ENCODE data around the gene C1orf50.
"Not testable (repeated sequence)": the region's sequence is repeated elsewhere in the genome, so short reads cannot be mapped to it uniquely, and the experiment has no call there.

Gene C1orf50

DNA sequence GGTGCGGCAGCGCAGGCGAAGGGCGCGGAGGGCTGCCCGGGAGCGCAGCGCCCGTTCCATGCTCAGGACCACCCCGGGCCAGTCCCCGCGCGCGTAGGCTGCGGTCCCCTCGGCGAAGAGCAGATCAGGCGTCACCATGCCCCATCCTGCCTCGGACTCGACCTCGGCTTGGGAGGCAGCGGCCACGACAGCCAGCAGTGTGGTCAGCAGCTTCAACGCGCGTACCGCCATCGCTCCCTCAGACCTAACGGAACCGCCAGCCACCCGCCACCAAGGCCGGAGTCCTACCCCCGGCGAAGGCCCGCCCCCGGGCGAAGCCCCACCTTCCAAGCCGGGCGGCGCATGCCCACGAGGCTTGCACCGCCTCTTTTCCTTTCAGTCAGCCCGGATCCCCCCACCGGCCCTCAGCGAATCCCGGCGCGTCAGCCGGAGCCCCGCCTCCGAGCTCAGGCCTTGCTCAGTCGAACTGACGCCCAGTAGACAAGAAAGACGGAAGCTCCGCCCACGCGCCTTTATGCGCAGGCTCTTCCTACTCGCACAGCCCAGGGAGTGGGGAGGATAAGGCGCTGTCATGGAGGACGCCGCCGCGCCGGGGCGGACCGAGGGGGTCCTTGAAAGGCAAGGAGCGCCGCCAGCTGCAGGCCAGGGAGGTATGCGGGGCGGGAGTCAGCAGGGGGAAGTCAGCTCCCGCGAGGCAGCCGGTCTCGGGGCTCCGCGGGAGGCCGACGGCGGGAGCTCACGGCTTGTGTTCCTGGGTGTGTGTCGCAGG, at the start of gene C1orf50, which contains the start of gene P3H1:
Gene C1orf50 (plus strand): TSS at position 509 of the 769 bp plus-strand sequence. CDS start 63 bp downstream, at position 572.
Gene P3H1 (minus strand): TSS at position 288 of the 769 bp plus-strand sequence. CDS start 57 bp downstream, at position 231.
- DNase-seq = peak; percentile 100

- no peak for DNase-seq
These were observed 46.2 kb upstream of the C1orf50 start for GRCh38 chr1:42720868-42721267.

GRCh38 chr1:42721926-42722325, 45.1 kb upstream of the C1orf50 start:
- DNase-seq = no peak

GRCh38 chr1:42722403-42722802, 44.6 kb upstream of the C1orf50 start:
- not testable (repeated sequence) for DNase-seq

- DNase-seq = no peak
These were observed 43.5 kb upstream of the C1orf50 start for GRCh38 chr1:42723511-42723910.

DNA sequence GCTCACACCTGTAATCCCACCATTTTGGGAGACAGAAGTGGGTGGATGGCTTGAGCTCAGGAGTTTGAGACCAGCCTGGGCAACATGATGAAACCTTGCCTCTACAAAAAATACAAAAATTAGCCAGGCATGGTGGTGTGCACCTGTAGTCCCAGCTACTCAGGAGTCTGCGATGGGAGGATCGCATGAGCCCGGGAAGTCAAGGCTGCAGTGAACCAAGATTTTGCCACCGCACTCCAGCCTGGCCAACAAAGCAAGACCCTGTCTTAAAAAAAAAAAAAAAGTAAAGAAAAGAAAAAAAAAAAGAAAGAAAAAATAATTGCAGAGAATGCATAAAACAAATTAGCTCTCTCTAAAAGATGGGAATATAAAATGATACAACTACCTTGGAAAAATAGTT, 41.2 kb upstream of the C1orf50 start:
- not testable (repeated sequence) for DNase-seq

DNA sequence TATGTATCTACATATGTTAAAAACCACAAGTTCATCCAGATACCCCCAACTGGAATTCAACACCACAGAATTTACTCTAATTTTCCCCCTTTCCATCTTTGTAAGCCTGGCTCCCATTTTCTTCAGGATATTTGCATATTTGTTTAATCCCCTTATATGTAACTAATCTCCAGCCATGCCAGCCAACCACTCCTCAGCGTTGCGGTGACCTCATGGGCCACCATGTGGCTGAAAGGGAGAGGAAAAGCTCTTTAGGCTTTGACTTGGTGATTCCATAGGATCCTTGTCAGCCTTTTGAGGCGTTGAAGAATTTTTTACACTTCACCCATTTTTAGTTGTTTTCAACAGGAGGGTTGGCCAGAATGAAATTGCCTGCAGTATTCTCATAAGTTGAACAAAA, 37.0 kb upstream of the C1orf50 start:
- no peak for DNase-seq

- peak in 1 of 2 donors; percentile 16 for DNase-seq
These were observed 36.1 kb upstream of the C1orf50 start for GRCh38 chr1:42730988-42731387.

- no peak for DNase-seq
These were observed 35.5 kb upstream of the C1orf50 start for GRCh38 chr1:42731585-42731984.

DNA sequence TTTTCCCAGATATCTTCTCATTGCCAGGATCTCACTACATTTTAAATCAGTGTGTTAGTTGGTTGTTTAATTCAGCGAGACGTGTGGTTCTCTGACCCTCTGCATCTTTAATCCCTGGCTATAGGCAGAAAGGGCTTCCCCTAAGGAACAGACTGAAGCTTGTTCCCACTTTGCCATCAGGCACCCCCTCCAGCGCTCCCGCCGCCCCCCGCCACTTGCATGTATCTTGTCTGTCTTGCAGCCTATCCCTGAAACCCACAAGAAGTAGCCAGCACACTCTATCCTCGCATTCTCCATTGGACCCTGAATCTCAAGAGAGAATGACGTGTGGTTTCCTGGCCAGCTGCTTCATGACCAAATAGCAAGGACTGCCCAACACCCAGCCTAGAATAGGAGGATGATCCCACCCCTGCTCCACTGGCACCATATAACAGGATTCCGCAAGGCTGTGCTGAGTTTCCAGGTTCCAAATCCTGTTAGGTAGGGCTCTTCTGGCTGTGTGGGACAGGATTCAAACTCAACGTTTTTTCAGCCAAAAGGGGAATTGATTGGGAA, 34.8 kb upstream of the C1orf50 start:
- no peak for DNase-seq

DNA sequence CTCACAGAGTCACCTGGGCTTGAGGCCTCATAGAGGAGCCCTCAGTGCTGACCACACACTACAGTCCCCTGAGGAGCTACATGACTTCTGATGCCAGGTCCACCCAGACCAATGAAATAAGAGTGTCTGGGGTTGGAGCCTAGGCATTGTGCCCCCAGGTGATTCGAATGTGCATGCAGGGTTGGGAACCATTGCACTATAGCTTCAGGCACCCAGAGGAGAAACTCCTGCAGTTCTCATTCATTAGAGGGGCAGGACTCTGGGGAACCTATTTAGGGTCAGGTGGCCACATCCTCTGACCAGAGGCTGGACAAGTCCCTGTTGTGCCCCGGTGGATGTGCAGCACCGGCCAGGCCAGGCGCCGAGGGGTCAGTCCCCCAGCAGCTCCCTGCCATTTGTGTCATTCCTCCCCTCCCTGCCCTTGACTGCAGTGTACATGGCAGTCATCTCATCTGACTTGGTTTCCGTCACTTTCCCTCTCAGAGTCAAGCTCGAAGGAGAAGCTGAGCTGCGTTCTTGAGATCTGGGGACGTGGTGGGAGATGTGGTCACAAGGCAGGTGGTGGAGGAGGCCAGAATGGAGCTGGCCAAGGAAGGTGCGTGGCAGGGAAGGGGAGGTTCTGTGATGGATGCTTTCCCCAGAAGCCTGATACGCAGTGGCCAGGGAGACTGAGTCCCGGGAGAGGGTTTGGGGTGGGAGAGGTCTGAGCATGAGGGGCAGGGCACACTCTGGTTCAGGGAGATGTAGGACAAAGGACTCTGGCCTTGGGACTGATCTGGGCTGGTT, 33.4 kb upstream of the C1orf50 start:
- no peak for DNase-seq

- DNase-seq = no peak
These were observed 32.6 kb upstream of the C1orf50 start for GRCh38 chr1:42734201-42735035.

GRCh38 chr1:42735056-42735455, 32.0 kb upstream of the C1orf50 start:
- no peak for DNase-seq

DNA sequence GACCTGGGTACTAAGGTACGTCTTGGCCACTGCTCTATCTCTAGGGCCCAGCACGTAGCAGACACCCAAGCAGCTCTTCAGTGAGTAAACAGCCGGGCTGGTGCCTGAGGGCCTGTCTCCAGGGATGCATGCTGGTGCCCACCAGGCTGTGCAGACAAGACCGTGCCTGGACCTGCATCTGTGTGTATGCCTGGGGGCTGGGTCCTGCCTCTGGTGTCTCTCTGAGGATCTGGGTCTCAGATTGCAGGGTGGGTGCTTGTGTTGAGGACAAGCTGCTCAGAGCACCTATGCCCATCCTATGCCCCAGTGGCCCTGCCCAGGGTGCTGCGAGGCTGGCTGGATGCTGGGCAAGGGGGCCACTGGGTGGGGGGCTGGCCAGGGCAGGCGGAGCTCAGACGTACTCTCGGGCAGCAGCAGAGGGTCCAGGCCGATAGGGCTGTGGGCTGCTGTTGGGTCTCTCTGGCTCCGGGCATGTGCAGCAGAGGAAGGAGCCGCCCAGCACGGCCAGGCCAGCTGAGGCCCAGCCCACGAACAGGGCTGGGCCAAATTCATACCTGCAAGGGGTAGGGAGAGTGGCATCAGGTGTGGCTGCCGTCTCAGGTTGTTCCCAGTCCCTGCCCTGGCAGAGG, 31.5 kb upstream of the C1orf50 start:
- DNase-seq = no peak

- no peak for DNase-seq
These were observed 30.9 kb upstream of the C1orf50 start for GRCh38 chr1:42736152-42736551.

DNA sequence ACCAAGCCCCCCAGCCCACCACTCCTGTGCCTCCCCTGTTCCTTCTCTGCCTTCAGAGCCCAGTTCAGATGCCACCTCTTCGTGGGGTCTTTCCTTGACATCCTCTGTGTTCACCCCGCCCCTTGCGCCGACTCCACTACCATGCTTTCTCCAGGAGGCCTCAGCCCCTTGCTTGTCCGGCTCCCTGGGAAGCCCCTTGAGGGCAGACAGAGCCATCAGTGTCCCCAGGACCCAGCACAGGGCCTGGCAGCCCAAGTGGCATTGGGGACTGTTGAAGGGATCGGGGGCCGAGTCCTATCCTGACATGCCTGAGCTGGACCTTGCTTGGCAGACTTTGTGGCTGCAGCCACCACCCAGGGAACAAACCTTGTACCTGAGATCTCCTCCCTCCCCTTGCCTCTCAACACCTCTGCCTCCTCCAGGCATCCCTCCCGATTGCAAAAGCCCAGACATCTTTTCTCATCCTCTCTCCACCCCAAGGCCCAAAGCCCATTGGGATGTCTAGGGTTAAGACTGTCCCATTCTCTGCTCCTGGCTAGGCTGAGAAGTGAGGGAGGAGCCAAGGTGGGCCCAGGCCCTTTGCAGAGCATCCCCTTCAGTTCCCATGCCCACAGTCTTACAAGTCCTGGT, 30.4 kb upstream of the C1orf50 start:
- DNase-seq = no peak

DNA sequence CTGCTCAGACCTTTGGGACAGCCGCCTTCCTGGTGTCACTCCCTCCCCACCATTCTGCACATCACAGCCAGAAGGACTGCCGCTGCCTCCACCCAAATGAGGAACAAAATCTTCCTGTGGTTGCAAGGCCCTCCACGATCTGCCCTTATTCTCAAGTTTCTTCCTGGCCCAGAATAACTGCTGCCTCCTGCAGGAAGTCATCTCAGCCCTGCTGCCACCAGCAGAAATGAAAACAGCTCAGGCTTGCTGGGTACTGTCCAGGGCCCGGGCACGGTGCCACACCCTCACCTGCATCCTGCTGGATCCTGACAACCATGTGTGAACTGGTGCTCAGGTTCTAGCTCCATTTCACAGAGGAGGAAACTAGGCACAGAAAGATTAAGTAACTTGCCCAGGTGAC, 29.8 kb upstream of the C1orf50 start:
- DNase-seq = peak in 1 of 2 donors; percentile 25

- DNase-seq = no peak
These were observed 28.9 kb upstream of the C1orf50 start for GRCh38 chr1:42737986-42738677.

- no peak for DNase-seq
These were observed 28.3 kb upstream of the C1orf50 start for GRCh38 chr1:42738678-42739226.
